Inflammatory macrophage treated with lipopolysaccharide for 4 hours (primary cell): ENCODE measurements around the gene OPA1.
A peak's percentile ranks its signal among the peaks of the same experiment; 100 is the strongest.

Experiments used
- DNase-seq: peaks from one replicate; pipeline ENCODE4 v3.0.0-alpha.2; 2020

OPA1 gene

GRCh38 chr3:193711166-193711485 is 118.1 kb downstream of the OPA1 start:
- DNase-seq = no peak

GRCh38 chr3:193711523-193711963 is 118.5 kb downstream of the OPA1 start:
- DNase-seq = no peak

DNA sequence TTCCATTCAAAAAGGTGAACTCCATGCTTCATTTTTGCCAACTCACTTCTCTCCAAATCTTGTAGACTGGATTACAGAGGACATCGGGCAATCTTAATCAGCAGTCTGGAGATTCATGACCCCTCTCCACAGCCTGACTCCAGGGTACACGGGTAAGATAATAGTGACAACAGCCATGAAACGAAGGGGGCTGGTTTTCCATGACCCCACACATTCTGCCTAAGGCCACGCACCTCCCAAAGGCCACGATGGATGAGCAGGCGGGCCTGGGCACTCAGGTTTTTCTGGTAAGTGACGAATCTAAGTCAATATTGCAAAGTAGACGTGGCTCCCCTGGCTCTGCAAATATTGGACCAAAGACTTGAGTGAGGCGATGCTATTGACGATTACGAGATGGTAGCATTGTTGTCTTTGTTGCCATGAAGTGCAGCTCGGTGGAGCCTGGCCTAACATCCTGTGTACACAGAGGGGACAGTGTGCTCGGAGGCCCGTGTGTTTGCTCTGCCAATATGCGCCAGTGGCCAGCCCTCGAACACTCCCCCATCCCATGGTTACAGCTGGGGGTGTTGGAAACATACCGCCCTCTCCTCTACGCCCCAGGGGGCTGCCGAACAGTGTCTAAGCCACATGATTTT is 119.1 kb downstream of the OPA1 start:
- DNase-seq = no peak

GRCh38 chr3:193712938-193713337 is 119.9 kb downstream of the OPA1 start:
- DNase-seq = no peak

GRCh38 chr3:193714523-193715137 is 121.6 kb downstream of the OPA1 start:
- no peak for DNase-seq

DNA sequence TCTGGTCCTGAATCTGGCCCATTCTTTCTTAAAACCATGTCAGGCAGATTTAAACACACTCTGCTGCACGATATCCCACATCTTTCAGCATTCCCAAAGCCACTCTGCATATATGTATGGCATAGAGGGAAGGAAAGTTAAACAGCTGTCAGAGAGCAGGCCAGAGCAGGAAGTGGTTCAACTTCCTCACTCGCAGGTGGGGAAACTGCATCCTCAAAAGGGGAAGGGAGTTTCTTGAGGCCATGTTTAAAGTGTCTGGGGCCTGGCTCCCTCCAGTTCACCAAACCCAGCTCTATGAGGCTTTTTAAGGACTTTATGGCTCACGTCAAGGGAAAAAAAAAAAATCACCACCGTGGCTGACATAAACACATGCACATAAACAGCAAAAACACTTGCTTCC is 123.1 kb downstream of the OPA1 start:
- peak; percentile 13 for DNase-seq

DNA sequence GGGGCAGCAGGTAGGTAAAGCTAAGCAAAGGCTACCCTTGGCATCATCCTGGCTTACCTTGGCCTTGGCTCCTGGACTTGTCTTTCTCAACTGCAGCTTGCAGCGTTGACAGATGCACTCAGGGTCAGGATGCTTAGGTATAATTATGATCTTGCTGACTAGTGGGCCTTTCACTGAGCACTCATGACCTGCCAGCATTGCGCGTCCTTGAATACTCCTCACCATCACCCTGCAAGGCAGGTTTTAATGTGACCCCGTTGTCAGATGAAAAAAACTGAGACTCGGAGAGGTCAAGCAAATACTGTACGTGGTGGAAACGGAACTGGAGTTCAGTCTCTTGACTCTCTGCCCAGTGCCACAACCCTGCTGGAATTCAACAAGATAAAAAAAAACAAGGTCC is 126.7 kb downstream of the OPA1 start:
- no peak for DNase-seq

DNA sequence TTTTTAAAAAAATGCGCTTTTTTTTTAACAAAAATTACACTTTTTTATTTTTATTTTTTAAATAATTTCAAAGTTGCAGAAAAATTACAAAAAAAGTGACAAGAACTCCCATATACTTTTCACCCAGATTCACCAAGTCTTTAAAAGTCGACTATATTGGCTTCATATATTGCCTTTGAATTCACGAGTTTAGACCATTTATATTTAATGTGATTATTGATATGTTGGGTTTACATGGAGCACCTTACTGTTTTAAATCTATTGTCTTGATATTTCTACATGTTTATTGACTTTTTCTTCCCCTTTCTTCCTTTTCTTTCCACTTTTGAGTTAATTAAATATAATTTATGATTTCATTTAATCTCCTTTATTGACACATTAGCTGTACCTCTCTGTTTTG is 127.2 kb downstream of the OPA1 start:
- DNase-seq = no peak

- no peak for DNase-seq
Measured at GRCh38 chr3:193722566-193722965, 129.6 kb downstream of the OPA1 start.

- DNase-seq = no peak
Measured at GRCh38 chr3:193727089-193727488, 134.1 kb downstream of the OPA1 start.

GRCh38 chr3:193728429-193729087 is 135.6 kb downstream of the OPA1 start:
- no peak for DNase-seq

DNA sequence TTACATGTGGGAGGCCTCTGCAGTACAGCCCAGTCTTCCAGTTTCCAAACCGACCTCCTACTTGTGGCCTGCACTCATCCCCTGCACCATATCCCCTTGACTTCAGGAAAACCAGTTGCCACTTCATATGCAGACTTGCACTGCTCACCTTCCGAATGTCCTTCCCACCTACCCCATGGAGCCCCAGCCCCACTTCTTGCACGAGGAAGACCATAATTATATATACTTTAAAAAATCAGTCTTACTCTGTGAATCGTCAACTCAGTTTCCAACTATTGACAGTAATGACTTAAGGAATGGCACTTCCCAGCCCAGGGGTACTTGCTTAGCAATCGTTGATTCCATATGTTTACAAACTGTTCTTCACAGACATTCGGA is 136.1 kb downstream of the OPA1 start:
- DNase-seq = no peak

GRCh38 chr3:193729601-193730000 is 136.6 kb downstream of the OPA1 start:
- DNase-seq = no peak

DNA sequence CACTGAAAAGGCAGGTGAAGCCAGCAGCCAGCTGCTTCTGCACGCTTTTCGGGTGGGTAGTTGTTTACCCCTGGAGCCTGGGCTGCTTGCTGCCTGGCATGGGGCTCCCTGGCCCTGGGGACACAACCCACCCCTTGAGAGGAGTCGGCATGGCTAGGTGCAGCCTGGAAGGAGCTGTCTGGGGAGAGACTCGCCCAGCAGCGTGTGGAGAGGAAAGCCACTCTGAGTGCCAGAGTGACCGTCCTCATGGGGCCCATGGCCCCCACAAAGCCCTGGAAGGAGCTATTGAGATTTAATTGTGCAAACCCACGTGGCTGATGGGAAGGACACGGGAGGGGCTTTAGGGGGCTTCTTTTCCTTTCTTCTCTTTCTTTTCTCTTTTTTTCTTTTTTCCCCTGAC is 137.5 kb downstream of the OPA1 start:
- no peak for DNase-seq

GRCh38 chr3:193730976-193731375 is 138.0 kb downstream of the OPA1 start:
- DNase-seq = no peak

DNA sequence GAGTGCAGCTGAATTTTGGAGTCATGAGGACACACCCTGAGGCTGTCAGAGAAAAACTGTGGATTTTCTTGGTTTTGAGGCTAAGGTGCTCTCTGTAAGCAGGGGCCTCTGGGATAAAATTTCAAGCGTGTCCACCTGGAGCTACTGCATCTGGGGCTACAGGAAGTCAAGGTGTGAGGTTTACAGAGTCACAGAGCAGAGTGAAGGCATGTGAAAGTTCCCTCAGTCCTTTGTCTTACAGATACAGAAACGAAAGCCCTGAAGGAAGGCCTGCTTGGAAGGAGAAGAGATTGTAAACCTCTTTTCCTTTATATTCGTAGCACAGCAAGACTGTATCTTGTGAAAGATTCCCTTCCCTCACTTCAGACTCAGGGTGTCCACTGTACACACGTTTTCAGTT is 138.6 kb downstream of the OPA1 start:
- no peak for DNase-seq

- no peak for DNase-seq
Measured at GRCh38 chr3:193732391-193732790, 139.4 kb downstream of the OPA1 start.

DNA sequence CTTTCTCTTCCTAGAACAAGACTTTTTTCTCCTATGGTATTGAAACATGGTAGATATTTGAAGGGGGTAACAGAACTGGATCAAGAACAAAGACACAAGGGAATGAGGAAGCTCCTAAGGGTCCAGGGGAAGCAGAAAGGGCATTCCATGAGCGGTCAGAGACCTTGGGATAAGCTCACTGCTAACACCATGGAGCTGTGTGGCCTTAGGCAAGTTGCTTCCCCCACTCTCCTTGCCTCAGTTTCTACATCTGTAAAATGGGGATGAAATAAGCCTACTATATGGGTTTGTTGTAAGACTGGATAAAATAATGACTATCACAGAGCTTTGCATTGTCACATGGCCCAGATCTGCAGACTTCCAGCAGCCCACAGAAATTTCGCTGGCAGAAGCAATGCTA is 139.8 kb downstream of the OPA1 start:
- no peak for DNase-seq

- no peak for DNase-seq
Measured at GRCh38 chr3:193734737-193735366, 141.8 kb downstream of the OPA1 start.

DNA sequence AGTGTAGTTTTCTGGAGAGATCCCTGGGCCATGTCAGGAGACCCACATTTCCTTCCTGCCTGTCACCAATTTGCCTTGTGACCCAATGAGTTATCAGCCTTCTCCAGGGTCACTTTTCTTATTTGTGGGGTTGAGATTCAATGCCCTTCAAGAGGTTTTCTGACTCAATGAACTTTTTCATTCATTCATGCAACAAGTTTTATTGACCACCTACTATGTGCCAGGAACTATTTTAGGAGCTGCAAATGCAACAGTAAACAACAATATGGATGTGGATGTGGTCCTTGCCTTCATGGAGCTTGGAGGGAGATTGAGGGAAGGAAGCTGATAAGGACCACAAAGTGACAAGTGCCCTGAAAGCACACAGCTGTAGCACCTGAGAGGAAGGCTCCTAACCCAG is 142.8 kb downstream of the OPA1 start:
- DNase-seq = no peak

DNA sequence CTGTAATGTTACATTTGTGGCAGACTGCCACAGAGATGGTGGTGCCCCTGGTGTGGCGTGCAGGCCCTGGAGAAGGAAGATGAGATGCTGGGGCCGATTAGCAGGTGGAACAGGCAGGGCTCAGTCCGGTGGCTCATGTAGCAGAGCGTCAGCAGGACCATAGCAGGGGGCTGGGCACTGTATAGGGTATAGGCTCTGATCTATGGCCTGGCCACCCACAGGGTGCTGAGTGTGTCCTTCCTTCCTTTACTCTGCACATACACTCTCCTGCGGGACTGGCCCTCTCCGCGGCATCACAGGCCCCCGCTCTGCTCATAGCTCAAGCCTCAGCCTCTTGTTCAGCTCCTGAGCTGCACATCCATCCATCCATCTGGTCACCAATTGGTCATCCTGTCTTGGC is 143.6 kb downstream of the OPA1 start:
- DNase-seq = no peak

DNA sequence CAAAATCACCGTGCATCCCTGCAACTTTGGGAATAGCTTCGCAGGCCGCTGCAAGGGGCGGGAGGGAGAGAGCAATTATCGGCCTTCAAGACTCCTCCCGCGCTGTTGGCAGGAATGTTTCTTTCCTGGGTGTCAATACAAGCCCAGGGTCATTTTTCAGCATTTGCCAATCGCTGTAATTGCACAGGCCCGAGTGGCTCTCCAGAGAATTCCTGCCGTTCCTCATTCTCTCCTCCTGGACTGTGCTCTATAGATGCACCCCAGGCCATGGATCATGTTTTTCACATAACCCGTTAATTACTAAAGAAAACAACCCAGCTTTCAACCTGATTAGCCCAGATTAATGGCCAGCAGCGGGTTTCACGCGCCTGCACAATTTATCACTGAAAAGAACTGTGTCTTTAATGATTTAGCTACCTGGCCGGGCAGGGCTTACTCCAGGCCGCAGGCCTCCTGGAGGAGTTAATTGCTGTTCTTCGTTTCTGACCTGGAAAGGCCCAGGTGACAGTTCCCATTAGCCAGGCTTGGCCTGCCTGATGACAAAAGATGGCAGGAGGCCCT is 144.3 kb downstream of the OPA1 start:
- DNase-seq = no peak

- no peak for DNase-seq
Measured at GRCh38 chr3:193742628-193743027, 149.6 kb downstream of the OPA1 start.

DNA sequence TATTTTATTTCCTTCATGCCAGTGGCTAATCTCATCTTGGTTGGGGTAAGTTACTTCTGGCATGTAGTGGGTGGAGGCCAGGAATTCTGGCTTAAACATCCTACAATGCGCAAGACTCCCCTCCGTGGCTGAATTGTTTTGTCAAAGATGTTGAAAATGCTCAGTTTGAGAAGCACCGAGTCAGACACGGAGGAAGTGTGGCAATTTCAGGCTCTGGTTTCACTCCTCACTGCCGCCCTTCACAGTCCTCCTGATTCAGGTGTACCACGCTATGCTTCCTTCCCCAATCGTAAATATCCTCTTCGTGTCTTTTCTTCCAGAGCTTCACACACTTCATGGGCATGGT is 150.7 kb downstream of the OPA1 start:
- DNase-seq = peak; percentile 15
